Vagina (tissue), 2 donors: Measurements from ENCODE around the gene DLX2. TPM values are rescaled to one million over a fixed set of nuclear protein-coding genes. Genes with fewer than 3 reads are reported as not detected.

Source experiments
- DNase-seq, 2 donors: peaks; one replicate each; pipeline ENCODE4 v3.0.0-alpha.2; 2017; ENCODE audit errors: extremely low spot score in 2 of 2
- H3K27ac ChIP-seq: fragments of 200-600 bp; sonication (generic); one replicate; pipeline ENCODE4 v1.5.1; 2019
- H3K27me3 ChIP-seq: fragments of 200-600 bp; sonication (generic); one replicate; pipeline ENCODE4 v1.5.1; 2019
- H3K36me3 ChIP-seq, 2 donors: fragments of 200-600 bp; sonication (generic); one replicate each; pipeline ENCODE4 v1.5.1; 2017 to 2019
- H3K4me1 ChIP-seq: fragments of 200-600 bp; sonication (generic); one replicate; pipeline ENCODE4 v1.5.1; 2019
- H3K4me3 ChIP-seq, 2 donors: fragments of 200-600 bp; sonication (generic); 1 replicate in 1 of 2; 2 replicates in 1 of 2; pipeline ENCODE4 v1.5.1; 2016 to 2019
- H3K9me3 ChIP-seq: fragments of 200-600 bp; sonication (generic); one replicate; pipeline ENCODE4 v1.5.1; 2019
- POLR2A ChIP-seq, 2 donors: fragments of 450-650 bp; IDR thresholded peaks; one replicate each; pipeline ENCODE4 v1.6.1; 2017; ENCODE audit warnings: antibody characterized with exemption in 2 of 2, mild to moderate bottlenecking in 2 of 2, moderate library complexity in 2 of 2
- POLR2AphosphoS5 ChIP-seq, 2 donors: sonication (generic); formaldehyde crosslinking; IDR thresholded peaks; one replicate each; pipeline ENCODE4 v1.9.0; 2017; ENCODE audit warnings: antibody characterized with exemption in 2 of 2, mild to moderate bottlenecking in 2 of 2, low read depth in 1 of 2; ENCODE audit not compliant: insufficient read depth in 1 of 2
- intact Hi-C: fragments of 100-400 bp; cut with DNase I; formaldehyde crosslinking; loops from one replicate; pipeline ENCODE4 v1.15.1; 2023
- total RNA-seq: library from RNA; depleted of rRNA; stranded (reverse); fragments of >200 nt; gene quantifications from one replicate; pipeline ENCODE4 v1.2.3, GENCODE V29; 2016
- TF ChIP-seq, protein P1 (sequence below), 3 experiments: fragments of 450-650 bp in 2 of 3; fragments of 200-600 bp in 1 of 3; sonication (generic) in 1 of 3; IDR thresholded peaks; one replicate each; pipeline ENCODE4 v1.5.1; 2017 to 2019; ENCODE audit warnings: antibody characterized with exemption in 3 of 3, mild to moderate bottlenecking in 2 of 3, moderate library complexity in 2 of 3

Gene DLX2
- total RNA-seq, 1 donor from 2014 or later = not detected

DNA sequence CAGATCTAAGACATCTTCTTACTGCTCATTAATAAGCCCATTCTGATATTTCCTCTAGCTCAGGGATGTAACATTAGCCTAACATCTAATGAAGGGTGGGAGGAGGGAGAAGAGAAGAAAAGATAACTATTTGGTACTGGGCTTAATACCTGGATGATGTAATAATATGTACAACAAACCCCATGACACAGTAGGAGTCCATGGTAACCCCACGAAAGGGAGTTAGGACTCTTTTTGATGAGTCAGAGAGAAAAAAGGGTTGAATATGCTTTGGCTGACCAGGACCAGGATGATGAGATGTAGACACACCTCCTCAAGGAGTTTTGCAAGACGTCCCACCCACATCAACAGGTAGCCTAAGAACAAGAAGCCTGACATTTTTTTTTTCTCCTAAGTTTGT is 34.4 kb upstream of the DLX2 start:
- intact Hi-C loops = no loop called here

DNA sequence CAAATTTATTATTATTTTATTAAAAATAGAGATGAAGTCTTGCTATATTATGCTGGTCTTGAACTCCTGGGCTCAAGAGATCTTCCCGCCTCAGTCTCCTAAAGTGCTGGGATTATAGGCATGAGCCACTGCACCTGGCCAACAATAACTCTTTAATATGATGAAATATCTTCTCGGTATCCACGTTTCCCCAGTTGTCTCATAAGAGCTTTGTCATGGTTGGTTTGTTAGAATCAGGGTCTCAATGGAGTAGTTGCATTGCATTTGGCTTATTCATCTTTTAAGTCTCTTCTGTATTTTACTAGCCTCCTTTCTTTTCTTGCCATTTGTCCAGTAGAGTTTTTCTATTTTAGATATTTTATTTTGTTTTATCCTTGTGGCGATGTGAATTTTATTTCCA is 32.7 kb upstream of the DLX2 start:
- Histone ChIP-seq H3K4me3 (no peak overlapping the region), H3K9me3 (no peaks in the 10 kb centered on the region), H3K4me1 (no peaks in the 10 kb centered on the region), H3K27me3 (no peaks in the 10 kb centered on the region), H3K36me3 (no peaks in the 10 kb centered on the region), H3K27ac (no peak overlapping the region)
- intact Hi-C loops = no loop called here
- TF ChIP-seq POLR2A (IDR thresholded peaks at IDR 0.05) (no peak), POLR2AphosphoS5 (IDR thresholded peaks at IDR 0.05; ENCODE audit: insufficient read depth in 1 of 2, low read depth in 1 of 2) (no peak)
- TF ChIP-seq, protein P1, sequence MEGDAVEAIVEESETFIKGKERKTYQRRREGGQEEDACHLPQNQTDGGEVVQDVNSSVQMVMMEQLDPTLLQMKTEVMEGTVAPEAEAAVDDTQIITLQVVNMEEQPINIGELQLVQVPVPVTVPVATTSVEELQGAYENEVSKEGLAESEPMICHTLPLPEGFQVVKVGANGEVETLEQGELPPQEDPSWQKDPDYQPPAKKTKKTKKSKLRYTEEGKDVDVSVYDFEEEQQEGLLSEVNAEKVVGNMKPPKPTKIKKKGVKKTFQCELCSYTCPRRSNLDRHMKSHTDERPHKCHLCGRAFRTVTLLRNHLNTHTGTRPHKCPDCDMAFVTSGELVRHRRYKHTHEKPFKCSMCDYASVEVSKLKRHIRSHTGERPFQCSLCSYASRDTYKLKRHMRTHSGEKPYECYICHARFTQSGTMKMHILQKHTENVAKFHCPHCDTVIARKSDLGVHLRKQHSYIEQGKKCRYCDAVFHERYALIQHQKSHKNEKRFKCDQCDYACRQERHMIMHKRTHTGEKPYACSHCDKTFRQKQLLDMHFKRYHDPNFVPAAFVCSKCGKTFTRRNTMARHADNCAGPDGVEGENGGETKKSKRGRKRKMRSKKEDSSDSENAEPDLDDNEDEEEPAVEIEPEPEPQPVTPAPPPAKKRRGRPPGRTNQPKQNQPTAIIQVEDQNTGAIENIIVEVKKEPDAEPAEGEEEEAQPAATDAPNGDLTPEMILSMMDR (IDR thresholded peaks at IDR 0.05) = no peak
- DNase-seq = no peak

More for the DNA sequence above, 34.4 kb upstream of the DLX2 start:
- Histone ChIP-seq H3K27me3 (no peaks in the 10 kb centered on the region), H3K4me1 (no peaks in the 10 kb centered on the region), H3K9me3 (no peaks in the 10 kb centered on the region), H3K4me3 (no peak overlapping the region), H3K27ac (no peak overlapping the region), H3K36me3 (no peaks in the 10 kb centered on the region)
- TF ChIP-seq POLR2A (IDR thresholded peaks at IDR 0.05) = no peak
- TF ChIP-seq, protein P1 (IDR thresholded peaks at IDR 0.05) = no peak
- TF ChIP-seq POLR2AphosphoS5 (IDR thresholded peaks at IDR 0.05; ENCODE audit: insufficient read depth in 1 of 2, low read depth in 1 of 2) = no peak
- no peak for DNase-seq

DNA sequence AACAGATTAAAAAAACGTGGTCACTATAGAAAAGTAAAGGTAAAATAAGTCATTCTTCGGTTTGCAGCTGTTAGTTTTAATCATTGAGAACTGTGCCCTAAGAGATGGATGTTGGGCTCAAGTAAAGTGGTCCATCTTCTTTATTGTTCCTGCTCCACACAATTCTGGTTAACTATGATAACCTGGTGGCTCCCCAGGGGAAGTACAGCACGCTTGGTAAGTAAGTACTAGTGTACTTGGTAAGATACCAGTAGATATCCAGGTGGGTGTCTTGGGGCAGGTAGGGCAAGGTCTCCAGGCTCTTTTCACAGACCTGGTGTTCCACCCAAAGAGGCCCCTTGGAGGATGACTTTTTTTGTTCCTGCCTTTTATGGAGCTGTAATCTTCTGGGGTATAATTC is 31.6 kb upstream of the DLX2 start:
- Histone ChIP-seq H3K9me3 (no peaks in the 10 kb centered on the region), H3K27me3 (no peaks in the 10 kb centered on the region), H3K36me3 (no peaks in the 10 kb centered on the region), H3K4me3 (no peak overlapping the region), H3K4me1 (no peaks in the 10 kb centered on the region), H3K27ac (no peak overlapping the region)
- no peak for TF ChIP-seq POLR2AphosphoS5 (IDR thresholded peaks at IDR 0.05; ENCODE audit: insufficient read depth in 1 of 2, low read depth in 1 of 2)
- TF ChIP-seq, protein P1 (IDR thresholded peaks at IDR 0.05) = no peak
- no peak for DNase-seq
- intact Hi-C loops = no loop called here

DNA sequence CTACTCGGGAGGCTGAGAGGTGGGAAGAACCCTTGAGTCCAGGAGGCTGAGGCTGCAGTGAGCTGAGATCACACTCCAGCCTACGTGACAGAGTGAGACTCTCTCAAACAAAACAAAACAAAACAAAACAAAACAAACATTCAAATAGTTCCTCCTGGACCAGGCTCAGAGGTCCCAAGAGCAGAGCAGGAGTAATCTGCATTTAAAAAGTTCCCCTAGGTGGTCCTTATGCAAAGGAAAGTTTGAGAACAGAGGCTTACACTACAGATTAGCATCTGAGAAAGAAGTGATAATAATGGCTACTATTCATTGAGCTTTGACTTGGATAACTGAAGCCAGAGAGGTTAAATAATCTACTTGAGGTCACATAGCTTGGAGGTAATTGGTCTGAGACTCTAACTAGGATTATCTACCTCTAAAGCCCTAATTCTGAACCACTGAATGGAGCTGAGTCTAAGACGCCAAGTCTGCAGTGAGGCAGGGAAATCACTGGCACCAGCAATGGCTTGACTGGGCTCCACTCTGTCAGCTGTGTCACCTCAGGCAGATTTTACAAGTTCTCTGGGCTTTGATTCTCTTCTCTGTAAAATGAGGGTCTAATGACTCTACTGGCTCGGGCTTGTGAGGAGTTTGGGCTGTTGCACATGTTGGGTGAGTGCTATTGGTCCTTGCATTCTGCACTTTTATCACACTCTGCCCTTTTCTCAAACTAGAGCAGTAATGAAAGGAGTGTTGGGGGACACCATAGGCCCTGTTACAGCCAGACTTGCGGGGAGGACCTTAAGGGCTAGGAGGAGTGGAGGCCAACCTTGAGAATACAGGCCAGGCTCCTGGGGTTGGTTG is 29.2 kb upstream of the DLX2 start:
- no peak for DNase-seq
- Histone ChIP-seq H3K27me3 (no peaks in the 10 kb centered on the region), H3K27ac (no peak overlapping the region), H3K4me1 (no peaks in the 10 kb centered on the region), H3K4me3 (no peak overlapping the region), H3K9me3 (no peaks in the 10 kb centered on the region), H3K36me3 (no peaks in the 10 kb centered on the region)
- intact Hi-C loops = no loop called here
- TF ChIP-seq, protein P1 (IDR thresholded peaks at IDR 0.05) = no peak
- no peak for TF ChIP-seq POLR2AphosphoS5 (IDR thresholded peaks at IDR 0.05; ENCODE audit: insufficient read depth in 1 of 2, low read depth in 1 of 2)
- no peak for TF ChIP-seq POLR2A (IDR thresholded peaks at IDR 0.05)

DNA sequence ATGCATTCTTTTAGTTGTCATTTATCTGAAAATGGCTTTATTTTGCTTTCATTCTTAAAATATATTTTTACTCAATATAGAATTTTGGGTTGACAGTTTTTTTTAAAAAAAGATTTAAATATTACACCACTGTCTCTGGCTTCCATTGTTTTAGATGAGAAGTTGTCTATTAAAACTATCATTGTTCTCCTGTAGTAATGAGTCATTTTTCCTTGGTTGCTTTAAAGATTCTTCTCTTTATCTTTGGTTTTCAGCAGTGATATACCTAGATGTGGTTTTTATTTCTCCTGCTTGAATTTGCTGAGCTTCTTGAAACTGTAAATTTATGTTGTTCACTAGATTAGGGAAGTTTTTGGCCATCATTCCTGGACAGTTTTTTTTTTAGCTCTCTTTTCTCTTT is 26.7 kb upstream of the DLX2 start:
- DNase-seq = no peak
- intact Hi-C loops = no loop called here

More for the DNA sequence above, 26.7 kb upstream of the DLX2 start:
- TF ChIP-seq, protein P1 (IDR thresholded peaks at IDR 0.05) = no peak
- TF ChIP-seq POLR2AphosphoS5 (IDR thresholded peaks at IDR 0.05; ENCODE audit: insufficient read depth in 1 of 2, low read depth in 1 of 2) (no peak), POLR2A (IDR thresholded peaks at IDR 0.05) (no peak)
- H3K4me3 ChIP-seq = no peak overlapping the region
- H3K27ac ChIP-seq = no peak overlapping the region
- no peaks in the 10 kb centered on the region for H3K4me1 ChIP-seq
- no peaks in the 10 kb centered on the region for H3K9me3 ChIP-seq
- H3K27me3 ChIP-seq = no peaks in the 10 kb centered on the region
- no peaks in the 10 kb centered on the region for H3K36me3 ChIP-seq
